ENCODE results near the gene LRP1B.

GRCh38 chr2:140943867-140944266 lies 1186.9 kb downstream of the LRP1B start:
- TF ChIP-seq JUN (IDR thresholded peaks at IDR 0.05), result no peak
- no peak for TF ChIP-seq ZFP36 (IDR thresholded peaks at IDR 0.05; ENCODE audit: borderline replicate concordance, partially characterized antibody)
- no peak for TF ChIP-seq CTCF (IDR thresholded peaks at IDR 0.05)
- TF ChIP-seq, protein P1, sequence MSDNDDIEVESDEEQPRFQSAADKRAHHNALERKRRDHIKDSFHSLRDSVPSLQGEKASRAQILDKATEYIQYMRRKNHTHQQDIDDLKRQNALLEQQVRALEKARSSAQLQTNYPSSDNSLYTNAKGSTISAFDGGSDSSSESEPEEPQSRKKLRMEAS (IDR thresholded peaks at IDR 0.05), result no peak
- TF ChIP-seq RAD21 (conservative IDR thresholded peaks at IDR 0.05 in 1 of 2, IDR thresholded peaks at IDR 0.05 in 1 of 2), result no peak
- TF ChIP-seq REST (IDR thresholded peaks at IDR 0.05), result no peak
- no peak for TF ChIP-seq POLR2A (IDR thresholded peaks at IDR 0.05; ENCODE audit: low read length)
- no peak for TF ChIP-seq ZNF302 (CRISPR knock-in tag; IDR thresholded peaks at IDR 0.05)
- no peak for TF ChIP-seq RCOR1 (IDR thresholded peaks at IDR 0.05; ENCODE audit: low read depth, low read length)

All from A549 (cell line).